OCI-LY1 (cell line): ENCODE results near the gene PNMA8C.

ENCODE experiments used
- H2AFZ ChIP-seq: fragments of 200-600 bp; sonication (generic), shearing (Covaris generic); 2 replicates; pipeline ENCODE4 v1.6.0; 2014; ENCODE audit warnings: antibody characterized with exemption, mild to moderate bottlenecking, low read length
- H3F3A ChIP-seq: fragments of 200-600 bp; sonication (generic), shearing (Covaris generic); 2 replicates; pipeline ENCODE4 v1.6.0; 2014; ENCODE audit warnings: mild to moderate bottlenecking, antibody characterized with exemption, low read length, moderate library complexity; ENCODE audit not compliant: insufficient read depth
- H3K27ac ChIP-seq: fragments of 200-600 bp; sonication (generic); 2 replicates; pipeline ENCODE4 v1.5.1; 2014; ENCODE audit warnings: low read length, mixed run types, mild to moderate bottlenecking, low read depth; ENCODE audit not compliant: poor library complexity, severe bottlenecking
- H3K27me3 ChIP-seq: fragments of 200-600 bp; sonication (generic); 2 replicates; pipeline ENCODE4 v1.6.0; 2014; ENCODE audit warnings: antibody characterized with exemption, mild to moderate bottlenecking, low read length, moderate library complexity; ENCODE audit not compliant: insufficient read depth
- H3K36me3 ChIP-seq: fragments of 200-600 bp; sonication (generic); 2 replicates; pipeline ENCODE4 v1.6.1; 2014; ENCODE audit warnings: mild to moderate bottlenecking, antibody characterized with exemption, low read length, moderate library complexity, mixed read lengths; ENCODE audit not compliant: insufficient read depth
- H3K4me1 ChIP-seq: fragments of 200-600 bp; sonication (generic); 2 replicates; pipeline ENCODE4 v1.5.1; 2014; ENCODE audit warnings: mild to moderate bottlenecking, low read length, moderate library complexity; ENCODE audit not compliant: insufficient read depth, severe bottlenecking
- H3K4me2 ChIP-seq: fragments of 200-600 bp; sonication (generic), shearing (Covaris generic); 2 replicates; pipeline ENCODE4 v1.6.1; 2014; ENCODE audit warnings: low read length
- H3K4me3 ChIP-seq: fragments of 200-600 bp; sonication (generic); 2 replicates; pipeline ENCODE4 v1.5.1; 2014; ENCODE audit warnings: low read length, low read depth, mild to moderate bottlenecking, mixed read lengths; ENCODE audit not compliant: poor library complexity, severe bottlenecking
- H3K79me2 ChIP-seq: fragments of 200-600 bp; shearing (Covaris generic); 2 replicates; pipeline ENCODE4 v1.6.1; 2016; ENCODE audit warnings: mixed run types, low read length, mixed read lengths; ENCODE audit not compliant: insufficient read depth
- H3K9ac ChIP-seq: fragments of 200-600 bp; sonication (generic), shearing (Covaris generic); 2 replicates; pipeline ENCODE4 v1.6.1; 2014; ENCODE audit warnings: mild to moderate bottlenecking, low read length, mixed read lengths
- H3K9me2 ChIP-seq: fragments of 200-600 bp; sonication (generic), shearing (Covaris generic); 2 replicates; pipeline ENCODE4 v1.6.1; 2014; ENCODE audit warnings: low read depth, mild to moderate bottlenecking, low read length, mixed read lengths
- H3K9me3 ChIP-seq: fragments of 200-600 bp; shearing (Covaris generic); 2 replicates; pipeline ENCODE4 v1.6.1; 2014; ENCODE audit warnings: low read length, mixed read lengths
- H4K20me1 ChIP-seq: fragments of 200-600 bp; sonication (generic), shearing (Covaris generic); 2 replicates; pipeline ENCODE4 v1.6.0; 2016; ENCODE audit warnings: mild to moderate bottlenecking, low read length; ENCODE audit not compliant: insufficient read depth
- CTCF ChIP-seq: fragments of 200-600 bp; sonication (generic), shearing (Covaris generic); IDR thresholded peaks from 2 replicates; pipeline ENCODE4 v1.5.1; 2017; ENCODE audit warnings: mild to moderate bottlenecking, antibody characterized with exemption, low read length, moderate library complexity, mixed read lengths
- EZH2 ChIP-seq: fragments of 200-600 bp; sonication (generic), shearing (Covaris generic); IDR thresholded peaks from 2 replicates; pipeline ENCODE4 v1.8.0; 2017; ENCODE audit warnings: borderline replicate concordance, mixed run types, mild to moderate bottlenecking, antibody characterized with exemption, low read length, moderate library complexity, mixed read lengths

PNMA8C gene

DNA sequence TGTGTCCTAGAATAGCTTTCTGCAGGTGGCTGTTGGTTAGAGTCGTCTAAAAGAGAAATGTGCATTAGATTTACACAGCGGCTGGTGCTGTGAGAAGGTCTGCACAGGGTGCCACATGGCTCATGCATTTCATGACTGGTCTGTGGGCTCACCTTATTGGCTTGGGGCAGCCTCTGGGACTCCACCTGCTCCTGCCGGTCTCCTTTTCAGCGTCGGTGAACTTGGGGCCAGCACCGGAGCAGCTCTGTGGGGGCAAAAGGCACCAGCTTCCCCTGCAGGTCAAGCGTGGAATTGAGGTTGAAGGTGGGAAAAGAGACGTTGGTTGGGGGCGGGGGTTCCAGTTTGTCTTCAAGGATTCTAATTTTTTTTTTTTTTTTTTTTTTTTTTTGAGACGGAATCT is 3.1 kb upstream of the PNMA8C start:
- TF ChIP-seq EZH2: no peak
- no peak; the same call in 1 of the 2 replicates for TF ChIP-seq CTCF
- Histone ChIP-seq H3K27ac (no peak overlapping the region), H3K27me3 (no peaks in the 10 kb centered on the region), H3F3A (no peaks in the 10 kb centered on the region), H3K4me2 (no peak overlapping the region), H3K4me3 (no peak overlapping the region), H3K79me2 (no peaks in the 10 kb centered on the region), H3K36me3 (no peaks in the 10 kb centered on the region), H4K20me1 (no peaks in the 10 kb centered on the region), H2AFZ (no peak overlapping the region), H3K9me2 (no peaks in the 10 kb centered on the region), H3K9ac (no peak overlapping the region), H3K4me1 (no peaks in the 10 kb centered on the region), H3K9me3 (no peaks in the 10 kb centered on the region)

- H2AFZ ChIP-seq: no peak overlapping the region
Observed at GRCh38 chr19:46429999-46430398, 1.3 kb upstream of the PNMA8C start.

GRCh38 chr19:46427518-46428045 is 1.2 kb downstream of the PNMA8C start:
- Histone ChIP-seq H3K4me2 (no peak overlapping the region), H4K20me1 (no peaks in the 10 kb centered on the region), H3F3A (no peaks in the 10 kb centered on the region), H3K9me2 (no peaks in the 10 kb centered on the region), H3K4me1 (no peaks in the 10 kb centered on the region), H3K27ac (no peak overlapping the region), H3K79me2 (no peaks in the 10 kb centered on the region), H3K27me3 (no peaks in the 10 kb centered on the region; the same call in 1 of the 2 replicates), H3K4me3 (no peak overlapping the region), H3K36me3 (no peaks in the 10 kb centered on the region), H2AFZ (no peak overlapping the region), H3K9ac (no peak overlapping the region), H3K9me3 (no peaks in the 10 kb centered on the region)
- TF ChIP-seq EZH2 (no peak), CTCF (no peak)

More at GRCh38 chr19:46429999-46430398, 1.3 kb upstream of the PNMA8C start:
- Histone ChIP-seq H3K79me2 (no peaks in the 10 kb centered on the region), H3F3A (no peaks in the 10 kb centered on the region), H4K20me1 (no peaks in the 10 kb centered on the region), H3K4me1 (no peaks in the 10 kb centered on the region), H3K9me3 (no peaks in the 10 kb centered on the region), H3K27ac (no peak overlapping the region), H3K4me3 (no peak overlapping the region), H3K27me3 (no peaks in the 10 kb centered on the region), H3K36me3 (no peaks in the 10 kb centered on the region), H3K9ac (no peak overlapping the region), H3K9me2 (no peaks in the 10 kb centered on the region), H3K4me2 (no peak overlapping the region)
- TF ChIP-seq EZH2 (no peak), CTCF (no peak)
